Stimulated activated CD4-positive, alpha-beta T cell treated with anti-CD3 and anti-CD28 coated beads, TNF-alpha, amount 100 ng/mL, for 48 hours (primary cell): ENCODE data around the gene BICRA.
"Not testable (repeated sequence)": the region's sequence is repeated elsewhere in the genome, so short reads cannot be mapped to it uniquely, and the experiment has no call there.

ENCODE experiments used
- DNase-seq, 3 donors: peaks; one replicate each; pipeline ENCODE4 v3.0.0-alpha.2; 2020; ENCODE audit warnings: low read depth in 3 of 3

BICRA gene

DNA sequence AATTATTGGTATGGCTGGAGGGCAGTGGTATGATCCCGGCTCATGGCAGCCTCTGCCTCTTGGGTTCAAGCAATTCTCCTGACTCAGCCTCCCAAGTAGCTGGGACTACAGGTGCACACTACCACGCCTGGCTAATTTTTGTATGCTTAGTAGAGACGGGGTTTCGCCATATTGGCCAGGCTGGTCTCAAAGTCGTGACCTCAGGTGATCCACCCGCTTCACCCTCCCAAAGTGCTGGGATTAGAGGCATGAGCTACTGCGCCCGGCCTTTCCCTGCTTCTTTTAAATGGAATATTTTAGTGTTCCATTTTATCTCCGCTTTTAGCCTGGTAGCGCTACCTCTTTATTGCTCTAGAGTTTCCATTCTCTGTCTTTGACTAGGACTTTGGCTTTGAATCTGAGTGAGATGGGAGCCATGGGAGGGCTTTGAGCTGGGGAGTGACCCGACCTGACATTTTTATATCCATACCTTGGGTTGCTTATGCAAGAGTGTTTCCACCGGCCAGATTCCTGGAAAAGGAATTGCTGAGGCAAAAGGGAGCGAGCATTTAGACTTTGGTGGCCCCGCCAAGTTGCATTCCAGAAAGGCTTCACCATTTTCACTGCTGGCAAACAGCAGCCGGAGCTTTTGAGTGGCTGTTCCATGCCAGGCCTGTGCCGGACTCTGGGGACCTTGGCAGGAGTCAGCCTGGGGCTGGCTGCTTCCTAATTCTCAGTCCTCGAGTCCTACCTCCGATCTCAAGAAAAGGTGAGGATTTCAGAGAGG is 22.9 kb downstream of the BICRA start:
- DNase-seq: no peak

DNA sequence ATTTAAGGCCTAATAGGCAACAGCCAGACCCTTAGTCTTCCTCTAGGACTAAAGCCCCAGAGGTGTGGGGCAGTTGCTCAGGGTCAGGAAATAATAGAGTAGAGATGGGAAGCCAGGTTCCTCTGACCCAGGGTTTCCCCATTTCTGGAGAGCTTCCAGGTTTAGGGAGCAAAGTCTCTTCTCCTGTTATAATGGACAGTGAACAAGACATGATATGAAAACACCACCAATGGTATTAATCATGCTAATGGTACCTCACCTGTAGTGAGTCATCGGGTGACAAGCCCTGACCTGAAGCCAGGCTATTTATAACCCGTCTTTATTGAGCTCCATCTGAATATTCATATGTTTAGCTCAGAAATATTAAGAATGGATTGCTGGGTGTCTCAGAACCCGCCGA is 24.6 kb downstream of the BICRA start:
- DNase-seq: no peak

DNA sequence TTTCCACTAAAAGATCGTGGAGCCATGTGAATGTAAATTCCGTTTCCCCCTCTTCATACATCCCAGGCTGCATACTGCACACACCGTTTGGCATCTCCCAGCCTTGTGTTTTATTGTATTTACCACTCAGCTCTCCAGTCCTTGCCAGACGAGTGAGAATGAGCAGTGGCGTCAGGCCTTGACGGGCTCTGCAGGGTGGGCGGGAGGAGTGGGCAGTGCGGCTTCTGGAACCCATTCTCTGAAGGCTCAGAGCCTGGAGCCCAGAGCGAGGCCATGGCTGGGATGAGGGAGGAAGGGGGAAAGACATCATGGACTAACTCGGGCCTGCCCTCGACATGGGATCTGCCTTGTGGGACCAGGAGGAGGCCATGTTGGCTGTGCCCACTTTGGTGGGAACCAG is 25.1 kb downstream of the BICRA start:
- no peak for DNase-seq

DNA sequence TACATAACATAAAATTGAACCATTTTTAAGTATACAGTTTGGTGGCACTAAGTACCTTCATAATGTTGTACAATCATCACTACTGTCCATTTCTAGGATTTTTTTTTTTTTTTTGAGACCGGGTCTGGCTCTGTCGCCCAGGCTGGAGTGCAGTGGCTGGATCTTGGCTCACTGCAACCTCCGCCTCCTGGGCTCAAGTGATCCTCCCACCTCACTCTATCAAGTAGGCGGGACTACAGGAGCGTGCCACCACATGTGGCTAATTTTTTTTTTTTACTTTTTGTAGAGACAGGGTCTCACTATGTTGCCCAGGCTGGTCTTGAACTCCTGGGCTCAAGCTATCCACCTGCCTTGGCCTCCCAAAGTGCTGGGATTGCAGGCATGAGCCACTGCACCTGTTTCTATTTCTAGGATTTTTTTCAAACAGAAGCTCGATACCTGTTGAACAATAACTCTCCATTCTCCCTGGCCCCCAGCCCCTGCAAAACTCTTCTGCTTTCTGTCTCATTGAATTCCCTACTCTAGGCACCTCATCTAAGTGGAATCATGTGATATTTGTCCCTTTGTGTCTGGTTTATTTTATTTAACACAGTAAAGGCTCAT is 26.3 kb downstream of the BICRA start:
- DNase-seq: not testable (repeated sequence)

DNA sequence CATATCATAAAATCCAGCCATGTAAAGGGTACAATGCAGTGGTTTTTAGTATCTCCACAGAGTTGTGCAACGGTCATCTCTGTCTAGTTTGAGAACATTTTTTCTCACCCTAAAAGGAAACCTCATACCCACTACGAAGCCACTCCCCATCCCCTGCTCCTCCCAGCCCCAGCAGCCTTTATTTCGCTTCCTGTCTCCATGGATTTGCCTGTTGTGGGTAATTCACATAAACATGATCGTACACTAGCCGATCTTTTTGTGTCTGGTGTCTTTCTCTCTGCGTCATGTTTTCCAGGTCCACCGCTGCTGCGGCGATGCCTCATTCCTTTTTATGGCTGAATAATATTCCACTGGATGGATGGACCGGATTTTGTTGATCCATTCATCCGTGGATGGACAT is 28.6 kb downstream of the BICRA start:
- DNase-seq: no peak

DNA sequence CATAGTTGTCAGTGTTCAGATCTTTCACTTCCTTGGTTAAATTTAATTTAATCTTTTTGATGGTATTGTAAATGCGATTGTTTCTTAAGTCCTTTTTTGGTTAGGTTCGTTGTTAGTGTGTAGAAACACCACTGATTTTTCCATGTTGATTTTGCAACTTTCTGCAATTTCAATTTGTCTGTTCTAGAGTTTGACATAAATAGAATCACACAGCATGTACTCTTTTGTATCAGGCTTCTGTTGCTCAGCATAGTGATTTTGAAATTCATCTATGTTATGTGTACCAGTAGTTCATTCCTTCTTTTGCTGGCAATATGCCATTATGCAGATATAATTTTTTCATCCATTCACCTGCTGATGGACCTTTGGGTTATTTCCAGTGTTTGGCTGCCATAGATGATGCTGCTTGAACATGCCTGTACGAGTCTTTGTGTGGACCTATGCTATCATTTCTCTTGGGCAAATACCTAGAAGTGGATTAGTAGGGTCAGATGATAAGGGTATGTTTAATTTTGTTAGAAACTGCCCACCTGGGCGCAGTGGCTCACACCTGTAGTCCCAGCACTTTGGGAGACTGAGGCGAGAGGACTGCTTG is 33.1 kb downstream of the BICRA start:
- DNase-seq: no peak

DNA sequence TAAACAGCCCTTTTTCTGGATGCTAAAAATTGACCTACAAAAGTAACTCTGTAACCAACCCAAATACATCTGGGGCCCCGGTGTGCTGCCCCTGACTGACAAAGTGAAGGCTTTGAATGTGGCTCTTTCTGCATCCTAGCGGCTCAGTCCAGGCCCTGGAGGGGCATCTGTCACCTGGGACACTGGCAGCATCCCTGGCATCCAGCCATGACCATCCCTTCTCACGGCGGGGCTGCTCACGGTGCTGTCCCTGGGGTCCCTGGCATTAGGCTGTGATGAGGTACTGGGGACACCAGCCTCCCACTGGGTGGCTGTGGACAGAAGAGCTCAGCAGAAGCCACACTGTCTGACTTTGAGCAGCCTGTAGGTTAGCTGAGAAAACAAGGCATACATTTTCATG is 34.3 kb downstream of the BICRA start:
- no peak for DNase-seq

DNA sequence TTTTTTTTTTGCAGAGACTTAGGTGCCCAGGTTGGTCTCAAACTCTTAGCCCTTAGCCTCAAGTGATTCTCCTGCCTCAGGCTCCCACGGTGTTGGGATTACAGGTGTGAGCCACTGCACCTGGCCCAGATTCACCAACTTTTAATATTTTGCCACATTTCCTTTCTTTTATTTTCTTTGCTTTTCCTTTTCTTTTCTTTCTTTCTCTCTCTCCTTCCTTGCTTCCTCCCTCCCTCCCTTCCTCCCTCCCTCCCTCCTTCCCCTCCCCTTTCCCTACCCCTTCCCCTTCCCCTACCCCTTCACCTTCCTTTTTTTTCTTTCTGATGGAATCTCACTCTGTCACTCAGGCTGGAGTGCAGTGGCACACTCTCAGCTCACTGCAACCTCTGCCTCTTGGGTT is 35.3 kb downstream of the BICRA start:
- no peak for DNase-seq

DNA sequence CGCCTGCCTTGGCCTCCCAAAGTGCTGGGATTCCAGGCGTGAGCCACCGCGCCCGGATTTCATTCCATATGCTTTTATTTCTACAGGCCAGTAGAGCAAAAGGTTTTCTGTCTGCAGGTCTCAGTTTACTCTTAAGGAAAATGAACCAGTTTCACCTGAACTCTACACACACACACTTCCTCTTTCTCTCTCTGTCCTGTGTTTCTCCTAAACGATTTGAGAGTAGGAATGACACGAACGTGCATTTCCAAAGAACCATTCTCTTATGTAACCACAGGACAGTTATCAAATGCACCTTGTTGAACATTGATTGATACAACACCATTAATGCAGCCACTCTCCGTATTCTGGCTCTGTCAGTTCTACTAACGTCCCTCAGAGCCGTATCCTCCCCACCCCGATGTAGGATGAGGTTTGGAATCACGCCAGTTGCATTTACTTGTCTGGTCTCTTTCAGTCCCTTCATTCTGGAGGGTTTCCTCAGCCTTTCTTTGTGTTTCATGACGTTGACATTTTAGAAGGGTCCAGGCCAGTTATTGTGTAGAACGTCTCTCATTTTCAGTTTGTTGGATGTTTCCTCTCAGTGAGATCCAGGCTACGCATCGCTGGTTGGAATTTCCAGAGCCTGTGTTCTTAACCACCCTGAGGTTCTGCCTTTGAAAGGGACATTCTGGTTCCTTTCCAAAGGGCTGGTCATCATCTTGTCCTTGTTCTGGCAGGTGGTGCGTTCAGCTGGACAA is 36.0 kb downstream of the BICRA start:
- no peak for DNase-seq

DNA sequence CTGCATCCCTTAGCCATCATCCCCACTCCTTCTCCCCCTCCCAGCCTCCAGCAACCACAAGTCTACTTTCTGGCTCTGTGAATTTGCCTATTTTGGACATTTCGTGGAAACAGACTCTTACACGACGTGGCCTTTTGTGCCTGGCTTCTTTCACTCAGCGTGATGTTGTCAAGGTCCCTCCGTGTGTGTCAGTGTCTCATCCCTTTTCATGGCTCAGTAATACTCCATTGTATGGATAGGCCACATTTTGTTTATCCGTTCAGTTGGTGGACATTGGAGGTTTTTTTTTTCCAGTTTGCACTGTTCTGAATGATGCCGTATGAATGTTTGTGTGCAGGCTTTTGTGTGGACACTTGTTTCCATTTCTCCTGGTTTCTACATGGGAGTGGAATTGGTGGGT is 38.0 kb downstream of the BICRA start:
- DNase-seq: no peak

DNA sequence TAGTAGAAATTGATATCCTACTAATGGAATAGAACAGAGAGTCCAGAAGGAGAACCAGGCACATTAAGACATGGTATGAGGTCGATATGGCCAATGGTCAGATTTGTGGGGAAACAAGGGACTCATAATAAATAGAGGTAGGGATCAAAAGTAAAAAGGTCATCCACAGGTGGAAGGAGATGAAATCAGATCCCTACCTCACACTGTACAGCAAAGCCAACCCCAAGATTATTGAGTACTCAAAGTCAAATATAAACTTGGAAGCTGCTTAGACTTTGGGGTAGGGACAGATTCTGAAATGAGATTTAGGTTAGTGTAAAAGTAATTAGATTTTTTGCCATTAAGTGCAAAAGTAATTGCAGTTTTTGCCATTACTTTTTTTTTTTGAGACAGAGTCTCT is 40.7 kb downstream of the BICRA start:
- no peak for DNase-seq

DNA sequence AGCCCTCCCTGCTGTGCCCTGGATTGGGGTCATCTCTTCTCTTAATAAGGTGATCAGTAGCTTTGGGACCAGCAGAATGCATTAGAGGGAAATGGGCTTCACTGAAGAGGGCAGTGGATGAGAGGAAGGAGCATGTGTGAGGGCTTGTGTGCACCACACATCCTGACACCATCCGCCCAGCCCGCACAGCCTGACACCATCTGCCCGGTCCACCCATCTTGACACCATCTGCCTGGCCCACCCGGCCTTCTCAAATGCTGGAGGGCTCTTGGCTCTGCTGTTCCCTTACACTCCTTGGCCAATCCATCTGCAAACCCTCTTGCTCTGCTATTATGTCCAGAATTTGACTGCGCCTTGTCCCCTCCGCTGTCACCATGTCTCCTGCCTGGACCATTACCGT is 41.8 kb downstream of the BICRA start:
- no peak for DNase-seq

DNA sequence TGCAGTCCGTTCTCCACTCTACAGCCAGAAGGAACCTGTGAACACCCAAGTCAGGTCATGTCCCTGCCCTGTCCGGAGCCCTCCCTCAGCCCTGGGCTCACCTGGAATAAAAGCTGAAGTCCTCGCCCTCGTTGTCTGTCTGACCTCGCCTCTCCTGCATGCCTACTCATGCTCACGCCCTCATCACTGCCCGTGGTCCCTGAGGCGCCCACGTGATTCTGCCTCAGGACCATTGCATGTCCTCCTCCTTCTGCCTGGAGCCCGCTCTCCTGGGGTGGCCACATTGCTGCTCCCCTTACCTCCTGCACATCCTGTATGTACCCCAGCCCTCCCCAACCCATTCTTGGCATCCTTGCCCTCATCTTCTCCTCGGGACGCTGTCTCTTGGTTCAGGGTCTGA is 42.2 kb downstream of the BICRA start:
- DNase-seq: no peak

DNA sequence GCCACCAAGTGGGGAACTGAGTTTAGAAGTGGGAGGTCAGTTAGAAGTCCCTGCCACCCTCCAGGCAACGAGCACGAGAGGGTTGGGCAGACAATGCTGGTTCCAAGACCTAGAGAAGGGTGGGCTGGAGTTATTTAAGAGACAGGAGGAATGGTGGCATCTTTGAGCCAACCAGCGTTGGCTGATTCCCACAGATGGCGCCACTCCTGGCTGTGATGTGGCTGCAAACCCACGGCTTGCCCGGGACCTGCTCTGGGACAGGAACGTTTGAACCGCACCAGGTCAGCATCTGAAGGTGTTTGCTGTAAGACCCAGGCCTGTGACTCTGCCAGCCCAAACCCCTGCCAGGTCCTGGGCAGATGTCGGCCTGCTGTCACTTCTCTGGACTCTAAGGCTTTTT is 42.8 kb downstream of the BICRA start:
- no peak for DNase-seq

DNA sequence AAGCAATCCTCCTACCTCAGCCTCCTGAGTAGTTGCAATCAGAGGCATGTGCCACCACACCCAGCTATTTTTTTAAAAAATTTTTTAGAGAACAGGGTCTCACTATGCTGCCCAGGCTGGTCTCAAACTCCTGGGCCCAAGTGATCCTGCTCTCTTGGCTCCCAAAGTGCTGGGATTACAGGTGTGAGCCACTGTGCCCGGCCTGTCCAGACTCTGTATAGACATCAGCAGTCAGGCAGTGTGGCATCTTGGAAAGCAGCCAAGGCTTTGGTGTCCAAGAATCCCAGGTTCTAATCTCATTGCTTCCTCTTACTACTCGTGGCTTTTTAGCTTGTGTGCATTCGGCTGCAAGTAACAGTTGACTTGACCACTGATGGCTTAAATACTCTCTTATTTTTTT is 43.4 kb downstream of the BICRA start:
- no peak for DNase-seq

DNA sequence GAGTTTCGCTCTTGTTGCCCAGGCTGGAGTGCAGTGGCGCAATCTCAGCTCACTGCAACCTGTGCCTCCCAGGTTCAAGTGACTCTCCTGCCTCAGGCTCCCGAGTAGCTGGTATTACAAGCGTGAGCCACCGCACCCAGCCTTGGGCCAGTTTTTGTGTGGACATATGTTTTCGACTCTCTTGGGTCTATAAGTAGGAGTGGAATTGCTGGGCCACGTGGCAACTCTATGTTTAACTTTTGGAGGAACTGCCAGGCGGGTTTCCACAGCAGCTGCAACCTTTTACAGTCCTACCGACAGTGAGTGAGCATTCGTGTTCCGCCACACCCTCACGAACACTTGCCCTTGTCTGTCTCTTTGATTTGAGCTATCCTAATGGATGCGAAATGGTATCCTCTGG is 44.9 kb downstream of the BICRA start:
- DNase-seq: no peak

DNA sequence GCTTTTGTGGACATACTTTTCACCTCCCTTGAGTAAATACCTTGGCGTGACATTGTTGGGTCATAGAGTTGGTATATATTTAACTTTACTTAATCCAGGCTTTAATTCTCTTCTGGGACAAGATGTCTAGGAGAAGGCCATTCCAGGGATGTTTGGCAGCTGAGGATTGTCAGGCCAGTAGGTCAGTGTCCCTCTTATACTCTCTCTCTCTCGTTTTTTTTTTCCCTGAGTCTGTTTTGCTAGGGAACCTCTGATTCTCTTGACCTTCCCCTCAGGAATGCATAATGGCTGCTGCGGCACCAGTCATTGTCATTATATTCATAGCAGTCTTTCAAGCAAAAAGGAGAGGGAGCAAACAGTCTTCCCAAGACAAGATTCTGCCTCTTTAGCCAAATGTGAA is 48.8 kb downstream of the BICRA start:
- DNase-seq: no peak

DNA sequence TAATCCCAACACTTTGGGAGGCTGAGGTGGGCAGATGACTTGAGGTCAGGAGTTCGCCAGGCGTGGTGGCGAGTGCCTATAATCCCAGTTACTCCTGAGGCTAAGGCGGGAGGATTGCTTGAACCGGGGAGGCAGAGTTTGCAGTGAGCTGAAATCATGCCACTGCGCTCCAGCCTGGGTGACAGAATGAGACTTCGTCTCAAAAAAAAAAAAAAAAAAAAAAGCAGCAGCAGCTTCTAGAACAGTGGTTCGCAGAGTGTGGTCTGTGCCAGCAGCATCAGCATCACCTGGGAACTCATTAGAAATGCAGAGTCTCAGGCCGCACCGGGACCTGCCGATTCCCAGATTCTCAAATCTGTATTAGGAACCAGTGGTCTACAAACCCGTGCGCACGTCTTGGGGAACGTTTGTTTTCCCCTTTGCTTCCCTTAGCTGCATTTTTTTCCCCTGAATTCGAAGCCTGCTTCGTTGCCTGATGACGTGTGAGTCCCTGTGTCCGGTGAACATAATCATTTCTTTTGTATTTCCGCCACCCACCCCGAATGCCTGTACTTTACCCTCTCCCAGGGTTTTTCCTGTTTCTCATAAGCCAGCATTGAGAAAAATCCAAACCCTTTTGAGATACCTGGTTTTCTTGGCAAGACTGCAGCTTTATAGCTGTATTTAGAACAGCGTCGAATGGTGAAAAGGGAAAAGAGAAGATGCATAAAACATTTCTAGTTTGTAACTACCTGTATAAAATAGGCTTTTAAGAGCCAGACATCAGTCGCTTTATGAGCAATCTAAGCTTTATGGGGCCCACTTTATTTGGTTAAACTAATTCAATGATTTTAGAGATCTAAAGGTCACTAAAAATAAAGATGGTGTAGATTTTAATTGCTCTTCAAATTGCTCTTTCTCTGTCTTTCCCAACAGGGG is 49.8 kb downstream of the BICRA start:
- no peak for DNase-seq

DNA sequence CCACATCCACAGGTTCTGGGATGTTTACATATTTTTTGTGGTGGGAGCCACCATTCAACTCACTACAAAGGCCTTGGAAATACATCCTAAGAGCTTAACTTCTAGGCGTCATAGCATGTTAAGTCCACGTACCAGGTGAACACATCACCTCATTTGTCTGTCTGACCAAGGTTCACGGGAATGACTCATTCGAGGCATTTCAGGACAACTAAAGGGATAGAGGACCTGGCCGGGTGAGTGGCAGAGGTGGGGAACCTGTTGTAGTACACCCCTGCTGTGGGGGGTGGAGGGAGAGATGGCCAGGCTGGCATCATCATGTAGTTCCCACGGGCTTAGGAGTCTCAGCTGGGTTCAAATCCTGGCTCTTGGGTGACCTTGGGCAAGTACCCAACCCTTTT is 51.5 kb downstream of the BICRA start:
- DNase-seq: no peak

DNA sequence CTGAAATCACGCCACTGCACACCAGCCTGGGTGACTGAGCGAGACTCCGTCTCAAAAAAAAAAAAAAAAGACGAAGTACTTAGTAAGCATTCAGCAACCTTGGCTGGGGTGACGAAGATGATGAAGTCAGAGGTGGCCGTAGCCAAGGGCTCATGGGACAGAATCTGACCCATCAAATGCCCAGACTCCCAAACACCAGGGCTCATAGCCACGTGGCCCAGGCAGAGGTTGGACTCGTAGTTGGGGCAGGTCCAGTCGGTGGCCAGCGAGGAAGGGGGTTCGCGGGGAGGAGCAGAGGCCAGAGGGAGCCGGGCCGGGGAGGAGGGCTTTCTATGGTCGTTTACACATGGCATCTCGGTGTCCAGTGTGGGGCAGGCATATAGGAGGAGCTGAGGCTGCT is 52.2 kb downstream of the BICRA start:
- DNase-seq: no peak

DNA sequence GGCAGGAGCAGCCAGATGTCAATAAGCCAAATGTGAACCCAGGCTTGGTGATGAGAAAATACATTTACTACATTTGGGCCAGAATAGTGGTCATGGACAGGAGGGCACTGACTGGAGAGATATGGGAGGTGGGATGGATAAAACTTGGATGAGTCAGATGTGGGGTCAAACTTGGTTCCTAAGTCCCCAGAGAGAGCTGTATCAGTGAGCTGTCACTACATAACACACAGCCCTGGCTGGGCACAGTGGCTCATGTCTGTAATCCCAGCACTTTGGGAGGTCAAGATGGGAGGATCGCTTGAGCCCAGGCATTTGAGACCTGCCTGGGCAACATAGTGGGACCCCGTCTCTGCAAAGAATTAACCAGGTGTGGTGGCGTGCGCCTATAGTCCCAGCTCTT is 52.7 kb downstream of the BICRA start:
- DNase-seq: no peak

DNA sequence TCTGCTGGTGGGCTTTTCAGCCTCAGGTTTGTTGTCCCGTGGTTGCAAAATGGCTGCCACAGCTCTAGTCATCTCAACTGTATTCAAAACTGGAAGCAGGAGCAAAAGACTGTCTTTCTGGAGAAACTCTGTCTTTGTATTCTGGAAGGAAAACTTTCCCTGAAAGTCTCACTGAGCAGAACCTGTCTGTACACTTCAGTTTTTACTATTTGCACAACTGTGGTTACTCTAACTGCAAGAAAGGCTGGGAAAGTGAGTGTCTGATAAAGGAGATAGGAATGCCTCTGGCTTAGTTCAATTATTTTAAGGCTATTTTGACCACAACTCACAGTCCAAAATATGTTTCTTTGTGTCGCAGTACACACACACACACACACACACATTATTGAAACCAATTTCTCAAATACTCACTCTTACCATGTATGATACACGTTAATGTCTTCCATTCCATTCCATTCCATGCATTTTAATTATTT is 54.5 kb downstream of the BICRA start:
- DNase-seq: no peak
